ENCODE results near the gene PHACTR2.

The PHACTR2 gene

GRCh38 chr6:143689852-143690251 lies 12.1 kb downstream of the PHACTR2 start:
- FAIRE-seq, result no peak
- DNase-seq (ENCODE audit: insufficient read length, low spot score), result no peak

DNA sequence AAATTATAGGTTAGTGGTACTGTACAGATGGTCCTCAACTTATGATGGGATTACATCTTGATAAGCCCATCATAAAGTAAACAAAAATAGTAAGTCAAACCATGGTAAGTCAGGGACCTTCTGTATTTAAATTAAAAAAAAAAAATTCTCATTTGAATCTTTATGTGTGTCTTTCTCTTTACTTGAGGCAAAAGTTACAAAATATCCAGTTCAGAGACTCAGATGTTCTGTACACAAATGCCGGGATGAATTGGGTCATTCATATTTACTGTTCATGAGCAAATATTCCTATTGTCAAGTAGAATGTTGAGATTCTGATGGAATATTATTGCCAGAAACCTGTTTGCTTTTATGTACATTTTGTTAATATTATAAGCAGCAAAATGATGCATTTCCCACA lies 13.4 kb downstream of the PHACTR2 start:
- TF ChIP-seq POLR2A (IDR thresholded peaks at IDR 0.05; ENCODE audit: low read depth, low read length) (no peak), PAX5 (IDR thresholded peaks at IDR 0.05; ENCODE audit: insufficient read depth, low read length, severe bottlenecking) (no peak), POU2F2 (IDR thresholded peaks at IDR 0.05; ENCODE audit: low read depth, low read length) (no peak), POLR2AphosphoS5 (IDR thresholded peaks at IDR 0.05; ENCODE audit: low read depth, low read length) (no peak), TAF1 (IDR thresholded peaks at IDR 0.05; ENCODE audit: low read depth, low read length) (no peak), SPI1 (IDR thresholded peaks at IDR 0.05; ENCODE audit: low read depth, low read length) (no peak)
- FAIRE-seq, result no peak

More at GRCh38 chr6:143689852-143690251, 12.1 kb downstream of the PHACTR2 start:
- TF ChIP-seq PAX5 (IDR thresholded peaks at IDR 0.05; ENCODE audit: insufficient read depth, low read length, severe bottlenecking), result no peak
- no peak for TF ChIP-seq TAF1 (IDR thresholded peaks at IDR 0.05; ENCODE audit: low read depth, low read length)
- no peak for TF ChIP-seq POU2F2 (IDR thresholded peaks at IDR 0.05; ENCODE audit: low read depth, low read length)
- TF ChIP-seq SPI1 (IDR thresholded peaks at IDR 0.05; ENCODE audit: low read depth, low read length), result no peak

DNA sequence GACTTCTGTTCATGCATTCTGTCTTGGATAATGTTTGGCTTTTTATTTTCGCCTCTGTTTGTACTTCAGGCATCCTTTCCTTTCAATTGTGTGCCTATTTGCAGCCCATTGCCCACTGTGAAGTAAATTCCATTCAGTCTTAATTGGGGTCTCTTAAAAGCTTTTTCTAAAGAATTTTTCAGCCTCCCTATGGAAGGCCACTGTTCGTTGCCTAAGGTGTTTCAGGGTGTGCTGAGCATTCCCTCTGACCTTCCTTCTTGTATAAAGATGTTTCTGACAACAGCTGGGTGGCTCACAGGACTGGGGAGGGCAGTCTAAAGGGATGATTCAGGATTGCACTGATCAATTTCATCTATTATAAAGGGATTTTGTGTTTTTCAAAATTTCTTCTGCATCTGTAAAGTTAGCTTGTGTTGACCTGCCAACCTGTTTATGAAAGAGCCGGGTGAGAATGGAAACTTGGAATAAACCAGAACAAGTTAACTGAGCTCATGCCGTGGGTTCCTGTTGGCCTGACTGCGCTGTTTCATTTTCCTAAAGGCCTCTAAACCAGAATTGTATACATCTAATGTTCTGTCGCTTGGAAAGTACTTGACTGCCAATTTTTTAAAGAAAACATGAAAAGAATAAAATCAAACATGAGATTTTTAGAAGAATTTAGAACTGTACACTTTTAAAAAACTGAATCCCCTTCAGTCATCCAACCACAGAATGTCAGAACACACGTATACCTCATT lies 14.3 kb downstream of the PHACTR2 start:
- FAIRE-seq, result no peak

More for the DNA sequence above, 13.4 kb downstream of the PHACTR2 start:
- no peak for DNase-seq (ENCODE audit: insufficient read length, low spot score)

DNA sequence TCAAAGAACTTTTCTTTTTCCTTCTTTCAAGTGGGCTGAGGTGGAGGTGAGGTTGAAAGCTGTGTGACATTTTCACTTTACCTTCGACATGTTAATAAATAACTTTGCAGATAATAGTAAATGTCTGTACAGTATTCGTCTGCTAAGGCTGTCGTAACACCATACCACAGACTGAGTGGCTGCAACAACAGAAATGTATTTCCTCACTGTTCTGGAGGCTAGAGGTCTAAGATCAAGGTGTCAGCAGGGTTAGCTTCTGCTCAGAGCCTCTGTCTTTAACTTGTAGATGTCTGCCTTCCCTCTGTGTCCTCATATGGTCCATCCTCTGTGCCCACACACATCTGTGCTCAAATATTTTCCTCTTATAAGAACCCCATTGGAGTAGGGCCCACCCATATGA lies 14.9 kb downstream of the PHACTR2 start:
- DNase-seq (ENCODE audit: insufficient read length, low spot score), result no peak
- no peak for FAIRE-seq
- TF ChIP-seq POLR2AphosphoS5 (IDR thresholded peaks at IDR 0.05; ENCODE audit: low read depth, low read length) (no peak), PAX5 (IDR thresholded peaks at IDR 0.05; ENCODE audit: insufficient read depth, low read length, severe bottlenecking) (no peak), TAF1 (IDR thresholded peaks at IDR 0.05; ENCODE audit: low read depth, low read length) (no peak), POU2F2 (IDR thresholded peaks at IDR 0.05; ENCODE audit: low read depth, low read length) (no peak), SPI1 (IDR thresholded peaks at IDR 0.05; ENCODE audit: low read depth, low read length) (no peak), POLR2A (IDR thresholded peaks at IDR 0.05; ENCODE audit: low read depth, low read length) (no peak)

More for the DNA sequence above, 14.3 kb downstream of the PHACTR2 start:
- TF ChIP-seq TAF1 (IDR thresholded peaks at IDR 0.05; ENCODE audit: low read depth, low read length), result no peak
- no peak for TF ChIP-seq SPI1 (IDR thresholded peaks at IDR 0.05; ENCODE audit: low read depth, low read length)
- TF ChIP-seq PAX5 (IDR thresholded peaks at IDR 0.05; ENCODE audit: insufficient read depth, low read length, severe bottlenecking), result no peak
- no peak for TF ChIP-seq POU2F2 (IDR thresholded peaks at IDR 0.05; ENCODE audit: low read depth, low read length)
- TF ChIP-seq POLR2A (IDR thresholded peaks at IDR 0.05; ENCODE audit: low read depth, low read length), result no peak
- no peak for TF ChIP-seq POLR2AphosphoS5 (IDR thresholded peaks at IDR 0.05; ENCODE audit: low read depth, low read length)
- DNase-seq (ENCODE audit: insufficient read length, low spot score), result no peak

DNA sequence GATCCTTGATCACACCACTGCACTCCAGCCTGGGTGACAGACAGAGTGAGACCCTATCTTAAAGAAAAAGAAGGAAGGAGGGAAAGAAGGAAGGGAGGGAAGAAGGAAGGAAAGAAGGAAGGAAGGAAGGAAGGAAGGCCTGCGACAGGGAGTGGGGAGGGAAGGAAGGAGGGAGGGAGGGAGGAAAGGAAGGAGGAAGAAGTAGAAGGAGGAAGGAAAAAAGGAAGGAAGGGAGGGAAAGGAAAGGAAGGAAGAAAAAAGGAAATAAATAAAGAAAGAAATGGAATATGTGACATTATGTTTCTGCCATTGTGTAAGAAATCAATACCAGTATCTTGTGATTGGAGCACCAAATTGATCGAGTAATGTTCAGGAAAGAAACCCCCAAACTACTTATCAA lies 16.2 kb downstream of the PHACTR2 start:
- no peak for DNase-seq (ENCODE audit: insufficient read length, low spot score)
- TF ChIP-seq POLR2A (IDR thresholded peaks at IDR 0.05; ENCODE audit: low read depth, low read length) (no peak), POU2F2 (IDR thresholded peaks at IDR 0.05; ENCODE audit: low read depth, low read length) (no peak), POLR2AphosphoS5 (IDR thresholded peaks at IDR 0.05; ENCODE audit: low read depth, low read length) (no peak), TAF1 (IDR thresholded peaks at IDR 0.05; ENCODE audit: low read depth, low read length) (no peak), PAX5 (IDR thresholded peaks at IDR 0.05; ENCODE audit: insufficient read depth, low read length, severe bottlenecking) (no peak), SPI1 (IDR thresholded peaks at IDR 0.05; ENCODE audit: low read depth, low read length) (no peak)
- FAIRE-seq, result no peak

DNA sequence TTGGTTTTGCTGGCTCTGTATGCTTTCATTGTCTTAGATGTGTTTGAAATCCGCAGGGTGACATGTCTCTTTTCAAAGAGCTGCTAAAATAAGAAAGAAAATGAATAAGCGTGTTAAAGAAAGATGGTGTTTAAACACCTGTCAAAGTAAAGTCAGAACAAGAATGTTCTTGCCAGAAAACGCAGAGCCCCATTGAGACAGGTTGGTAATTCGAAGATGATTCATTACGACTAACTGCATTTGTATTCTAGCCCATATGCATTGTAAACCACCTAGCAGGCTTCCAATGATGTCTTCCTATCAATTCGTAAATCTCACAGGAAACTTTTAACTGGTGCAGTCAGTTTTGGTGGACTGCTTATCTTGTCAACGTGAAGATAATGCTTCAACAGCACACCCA lies 16.8 kb downstream of the PHACTR2 start:
- FAIRE-seq (no peak), DNase-seq (ENCODE audit: insufficient read length, low spot score) (no peak)
- no peak for TF ChIP-seq POLR2A (IDR thresholded peaks at IDR 0.05; ENCODE audit: low read depth, low read length)
- TF ChIP-seq PAX5 (IDR thresholded peaks at IDR 0.05; ENCODE audit: insufficient read depth, low read length, severe bottlenecking), result no peak
- TF ChIP-seq POLR2AphosphoS5 (IDR thresholded peaks at IDR 0.05; ENCODE audit: low read depth, low read length), result no peak
- no peak for TF ChIP-seq TAF1 (IDR thresholded peaks at IDR 0.05; ENCODE audit: low read depth, low read length)
- no peak for TF ChIP-seq POU2F2 (IDR thresholded peaks at IDR 0.05; ENCODE audit: low read depth, low read length)
- no peak for TF ChIP-seq SPI1 (IDR thresholded peaks at IDR 0.05; ENCODE audit: low read depth, low read length)

DNA sequence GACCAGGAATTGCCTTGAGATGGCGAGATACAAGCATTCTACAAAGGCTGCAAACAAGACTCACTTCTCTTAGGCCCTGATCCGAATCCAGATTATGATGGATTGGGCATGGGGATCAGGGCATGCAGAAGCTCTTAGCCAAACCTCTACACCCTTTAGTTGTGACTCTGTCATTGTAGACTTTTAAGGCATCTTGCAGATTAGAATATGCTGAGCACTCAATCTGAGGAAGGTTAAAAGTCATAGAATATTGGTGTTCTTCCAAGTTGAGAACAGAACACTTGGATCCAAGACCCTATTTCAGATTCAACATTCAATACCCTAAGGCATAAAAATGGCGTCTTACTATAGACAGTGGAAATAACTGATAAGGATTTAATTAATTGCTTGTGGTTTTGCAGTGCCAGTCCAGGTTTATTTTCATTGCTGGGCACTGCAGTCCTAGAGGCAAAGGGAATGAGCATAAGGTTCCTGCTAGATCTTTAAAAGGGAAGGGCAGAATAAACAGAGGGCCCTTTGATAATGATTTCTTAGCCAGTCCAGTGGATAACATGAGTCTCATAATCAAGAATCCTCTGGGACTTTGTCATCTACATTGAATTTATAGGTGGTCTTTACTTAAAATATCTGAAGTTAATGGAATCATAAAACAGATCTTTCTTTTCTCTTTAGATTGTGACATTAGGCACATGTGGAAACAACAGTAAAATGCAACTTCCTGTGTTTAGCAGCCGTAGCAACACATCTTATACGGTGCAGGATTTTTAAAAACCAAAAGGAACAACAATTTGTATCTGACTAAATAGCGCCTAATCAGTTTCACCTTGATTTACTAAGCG lies 17.6 kb downstream of the PHACTR2 start:
- FAIRE-seq (no peak), DNase-seq (ENCODE audit: insufficient read length, low spot score) (no peak)
- TF ChIP-seq POLR2A (IDR thresholded peaks at IDR 0.05; ENCODE audit: low read depth, low read length), result no peak

DNA sequence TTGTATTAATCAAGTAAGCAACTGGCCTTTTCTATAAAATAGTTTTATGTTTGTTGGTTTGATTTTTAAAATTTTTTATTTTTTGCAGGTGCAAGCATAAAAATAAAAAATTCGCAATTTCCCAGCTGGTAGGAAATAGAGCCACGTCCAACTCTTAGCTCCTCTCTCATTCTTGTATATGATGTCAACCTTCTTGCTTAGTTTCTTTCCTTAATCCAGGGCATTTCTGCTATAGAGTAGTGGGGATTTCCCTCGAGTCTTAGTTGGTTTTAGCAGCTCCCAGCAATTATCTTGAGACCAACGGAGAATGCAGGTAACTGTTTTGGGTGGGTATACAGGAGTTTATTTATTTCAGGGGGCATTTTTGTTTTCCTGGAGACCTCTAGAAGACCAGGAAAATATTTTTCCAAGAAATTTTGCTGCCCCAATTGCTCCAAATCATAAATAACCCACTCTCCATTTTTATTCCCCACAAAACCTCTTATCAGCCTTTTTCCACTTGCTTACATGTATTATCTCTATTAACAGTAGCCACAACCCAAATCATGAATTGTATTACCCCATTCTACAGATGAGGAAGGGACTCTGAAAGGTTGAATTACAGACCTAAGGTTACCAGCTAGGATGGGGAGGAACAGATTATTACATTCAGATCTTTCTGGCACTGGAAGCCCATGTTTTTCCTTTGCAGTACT lies 18.4 kb downstream of the PHACTR2 start:
- TF ChIP-seq TAF1 (IDR thresholded peaks at IDR 0.05; ENCODE audit: low read depth, low read length), result no peak
- no peak for TF ChIP-seq POLR2AphosphoS5 (IDR thresholded peaks at IDR 0.05; ENCODE audit: low read depth, low read length)
- TF ChIP-seq POLR2A (IDR thresholded peaks at IDR 0.05; ENCODE audit: low read depth, low read length), result no peak
- no peak for TF ChIP-seq SPI1 (IDR thresholded peaks at IDR 0.05; ENCODE audit: low read depth, low read length)
- no peak for TF ChIP-seq PAX5 (IDR thresholded peaks at IDR 0.05; ENCODE audit: insufficient read depth, low read length, severe bottlenecking)
- TF ChIP-seq POU2F2 (IDR thresholded peaks at IDR 0.05; ENCODE audit: low read depth, low read length), result no peak
- FAIRE-seq, result no peak
- no peak for DNase-seq (ENCODE audit: insufficient read length, low spot score)

GRCh38 chr6:143696664-143697000 lies 18.9 kb downstream of the PHACTR2 start:
- DNase-seq (ENCODE audit: insufficient read length, low spot score), result no peak
- TF ChIP-seq POLR2AphosphoS5 (IDR thresholded peaks at IDR 0.05; ENCODE audit: low read depth, low read length) (no peak), POLR2A (IDR thresholded peaks at IDR 0.05; ENCODE audit: low read depth, low read length) (no peak)
- FAIRE-seq, result no peak
